HepG2 (cell line): ENCODE measurements around the gene KDM3A. TPM values are rescaled to one million over a fixed set of nuclear protein-coding genes. Genes with fewer than 3 reads are reported as not detected.

Experiments used
- ARID2 ChIP-seq: sonication (generic); formaldehyde crosslinking; IDR thresholded peaks from 2 replicates; pipeline ENCODE4 v1.8.1; 2022; ENCODE audit warnings: mild to moderate bottlenecking, missing genetic modification reagents, borderline replicate concordance
- ATF1 ChIP-seq: IDR thresholded peaks from 2 replicates; pipeline ENCODE4 v1.6.1; 2016; ENCODE audit warnings: mild to moderate bottlenecking, control low read depth
- ERF ChIP-seq: IDR thresholded peaks from 2 replicates; pipeline ENCODE4 v1.6.1; 2018; ENCODE audit warnings: missing biosample characterization, missing genetic modification reagents
- FOXK1 ChIP-seq: sonication (generic); formaldehyde crosslinking; IDR thresholded peaks from 2 replicates; pipeline ENCODE4 v1.4.0; 2020; ENCODE audit warnings: low read depth, missing genetic modification reagents, borderline replicate concordance
- HBP1 ChIP-seq: IDR thresholded peaks from 2 replicates; pipeline ENCODE4 v1.6.1; 2016; ENCODE audit warnings: low read depth, control low read depth
- HMGA1 ChIP-seq: sonication (generic); formaldehyde crosslinking; conservative IDR thresholded peaks from 2 replicates; pipeline ENCODE4 v1.4.0; 2020; ENCODE audit warnings: missing genetic modification reagents
- IRX3 ChIP-seq: sonication (generic); formaldehyde crosslinking; IDR thresholded peaks from 2 replicates; pipeline ENCODE4 v1.8.1; 2023; ENCODE audit warnings: mild to moderate bottlenecking, low read depth, missing genetic modification reagents, borderline replicate concordance
- KMT2B ChIP-seq: IDR thresholded peaks from 2 replicates; pipeline ENCODE4 v1.6.1; 2016; ENCODE audit warnings: missing genetic modification reagents, missing compliant biosample characterization
- MATR3 ChIP-seq: sonication (generic); formaldehyde crosslinking; IDR thresholded peaks from 2 replicates; pipeline ENCODE4 v1.4.0; 2020; ENCODE audit warnings: missing genetic modification reagents
- MIER2 ChIP-seq: IDR thresholded peaks from 2 replicates; pipeline ENCODE4 v1.6.1; 2016; ENCODE audit warnings: missing biosample characterization, missing genetic modification reagents
- NFE2L2 ChIP-seq: fragments of 150-350 bp; IDR thresholded peaks from 2 replicates; pipeline ENCODE4 v1.6.1; 2014; ENCODE audit warnings: low read length
- NFIC ChIP-seq: IDR thresholded peaks from 2 replicates; pipeline ENCODE4 v1.6.1; 2012; ENCODE audit warnings: mild to moderate bottlenecking, low read length, inconsistent platforms
- PCBP2 ChIP-seq: fragments of 200-400 bp; formaldehyde crosslinking; optimal IDR thresholded peaks from 2 replicates; pipeline ENCODE3; 2018; ENCODE audit warnings: low read length, low read depth; ENCODE audit not compliant: poor library complexity, severe bottlenecking
- RAD21 ChIP-seq: fragments of 450-650 bp; formaldehyde crosslinking; IDR thresholded peaks from 2 replicates; pipeline ENCODE4 v1.5.0; 2020; ENCODE audit warnings: mild to moderate bottlenecking
- RBAK ChIP-seq: sonication (generic); formaldehyde crosslinking; IDR thresholded peaks from 2 replicates; pipeline ENCODE4 v1.5.1; 2020; ENCODE audit warnings: mild to moderate bottlenecking, missing genetic modification reagents
- SMAD9 ChIP-seq: sonication (generic); formaldehyde crosslinking; IDR thresholded peaks from 2 replicates; pipeline ENCODE4 v1.5.1; 2020; ENCODE audit warnings: mild to moderate bottlenecking, missing genetic modification reagents
- SRSF1 ChIP-seq: fragments of 200-400 bp; formaldehyde crosslinking; optimal IDR thresholded peaks from 2 replicates; pipeline ENCODE3; 2017; ENCODE audit warnings: mild to moderate bottlenecking, low read depth, low read length, moderate library complexity
- U2AF2 ChIP-seq: fragments of 200-400 bp; formaldehyde crosslinking; IDR thresholded peaks from 2 replicates; pipeline ENCODE4 v1.6.1; 2017; ENCODE audit warnings: low read depth, mild to moderate bottlenecking, low read length
- ZC3H13 ChIP-seq: sonication (generic); formaldehyde crosslinking; IDR thresholded peaks from 2 replicates; pipeline ENCODE4 v1.8.1; 2023; ENCODE audit warnings: mild to moderate bottlenecking, missing genetic modification reagents, moderate library complexity
- ZKSCAN5 ChIP-seq: sonication (generic); formaldehyde crosslinking; IDR thresholded peaks from 2 replicates; pipeline ENCODE4 v1.5.1; 2020; ENCODE audit warnings: mild to moderate bottlenecking, missing genetic modification reagents
- ZNF121 ChIP-seq: sonication (generic); formaldehyde crosslinking; IDR thresholded peaks from 2 replicates; pipeline ENCODE4 v1.5.0; 2020; ENCODE audit warnings: mild to moderate bottlenecking, missing genetic modification reagents
- ZNF629 ChIP-seq: sonication (generic); formaldehyde crosslinking; conservative IDR thresholded peaks from 2 replicates; pipeline ENCODE4 v1.5.0; 2020; ENCODE audit warnings: missing genetic modification reagents
- ZNF7 ChIP-seq: IDR thresholded peaks from 2 replicates; pipeline ENCODE4 v1.6.1; 2016; ENCODE audit warnings: missing biosample characterization, missing genetic modification reagents
- polyA plus RNA-seq, 8 experiments: library from polyadenylated mRNA; depleted of rRNA in 3 of 8; stranded (reverse) in 7 of 8; unstranded in 1 of 8; fragments of >200 nt; fragmentation: Illumina TruSeq in 4 of 8; extraction: Trizol in 4 of 8; gene quantifications; 2 replicates each; pipeline versions ENCODE4 v1.2.1 to v1.2.3, GENCODE V29; 2011 to 2016; ENCODE audit warnings: low read depth in 4 of 8, missing spikeins in 1 of 8, mixed read lengths in 1 of 8; ENCODE audit not compliant: insufficient read depth in 1 of 8
- total RNA-seq, 5 experiments: library from RNA; depleted of rRNA; stranded (reverse); fragments of >200 nt; fragmentation: Illumina TruSeq; extraction: Trizol; gene quantifications; 2 replicates each; pipeline ENCODE4 v1.2.3, GENCODE V29; 2016; ENCODE audit warnings: low read depth in 1 of 5
- TF ChIP-seq, protein P1 (sequence below): sonication (generic); formaldehyde crosslinking; IDR thresholded peaks from 2 replicates; pipeline ENCODE4 v1.5.1; 2020; ENCODE audit warnings: mild to moderate bottlenecking, missing genetic modification reagents, borderline replicate concordance
- TF ChIP-seq, protein P2 (sequence below): sonication (generic); formaldehyde crosslinking; IDR thresholded peaks from 2 replicates; pipeline ENCODE4 v1.5.0; 2020; ENCODE audit warnings: missing genetic modification reagents

The KDM3A gene
- total and polyA plus RNA-seq, 2 of the 13 experiments (the other 11 are each of a cell fraction or from before 2014, with no cell fraction given) = 21.0 to 70.2 TPM

GRCh38 chr2:86440631-86441391 is at the start of gene KDM3A (continued):
- TF ChIP-seq, protein P1, sequence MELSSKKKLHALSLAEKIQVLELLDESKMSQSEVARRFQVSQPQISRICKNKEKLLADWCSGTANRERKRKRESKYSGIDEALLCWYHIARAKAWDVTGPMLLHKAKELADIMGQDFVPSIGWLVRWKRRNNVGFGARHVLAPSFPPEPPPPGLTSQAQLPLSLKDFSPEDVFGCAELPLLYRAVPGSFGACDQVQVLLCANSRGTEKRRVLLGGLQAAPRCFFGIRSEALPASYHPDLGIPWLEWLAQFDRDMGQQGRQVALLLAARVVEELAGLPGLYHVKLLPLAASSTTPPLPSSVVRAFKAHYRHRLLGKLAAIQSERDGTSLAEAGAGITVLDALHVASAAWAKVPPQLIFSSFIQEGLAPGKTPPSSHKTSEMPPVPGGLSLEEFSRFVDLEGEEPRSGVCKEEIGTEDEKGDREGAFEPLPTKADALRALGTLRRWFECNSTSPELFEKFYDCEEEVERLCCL (CRISPR knock-in tag) = peak; percentile 97
- TF ChIP-seq ZNF629 (CRISPR knock-in tag) = peak; percentile 60; the same call in 1 of the 2 replicates
- peak; percentile 75; the same call in 1 of the 2 replicates for TF ChIP-seq FOXK1
- TF ChIP-seq RAD21 = peak; percentile 46; the same call in 1 of the 2 replicates
- TF ChIP-seq ZNF7 (CRISPR knock-in tag) = peak; percentile 63; the same call in 1 of the 2 replicates
- peak; percentile 69 for TF ChIP-seq SRSF1
- TF ChIP-seq ATF1 = peak; percentile 90
- TF ChIP-seq MIER2 (CRISPR knock-in tag) = peak; percentile 76
- peak; percentile 59; the same call in 1 of the 2 replicates for TF ChIP-seq ZKSCAN5 (CRISPR knock-in tag)
- no peak for TF ChIP-seq NFE2L2
- TF ChIP-seq ERF (CRISPR knock-in tag) = peak; percentile 100
- TF ChIP-seq ARID2 = peak; percentile 97
- TF ChIP-seq RBAK (CRISPR knock-in tag) = no peak; the same call in 1 of the 2 replicates
- TF ChIP-seq ZC3H13 = peak; percentile 98
- no peak for TF ChIP-seq PCBP2
- peak; percentile 94 for TF ChIP-seq KMT2B (CRISPR knock-in tag)
- peak; percentile 87 for TF ChIP-seq NFIC
- TF ChIP-seq, protein P2, sequence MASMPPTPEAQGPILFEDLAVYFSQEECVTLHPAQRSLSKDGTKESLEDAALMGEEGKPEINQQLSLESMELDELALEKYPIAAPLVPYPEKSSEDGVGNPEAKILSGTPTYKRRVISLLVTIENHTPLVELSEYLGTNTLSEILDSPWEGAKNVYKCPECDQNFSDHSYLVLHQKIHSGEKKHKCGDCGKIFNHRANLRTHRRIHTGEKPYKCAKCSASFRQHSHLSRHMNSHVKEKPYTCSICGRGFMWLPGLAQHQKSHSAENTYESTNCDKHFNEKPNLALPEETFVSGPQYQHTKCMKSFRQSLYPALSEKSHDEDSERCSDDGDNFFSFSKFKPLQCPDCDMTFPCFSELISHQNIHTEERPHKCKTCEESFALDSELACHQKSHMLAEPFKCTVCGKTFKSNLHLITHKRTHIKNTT = no peak
- no peak for TF ChIP-seq HMGA1 (CRISPR knock-in tag)
- TF ChIP-seq MATR3 (CRISPR knock-in tag) = no peak
- TF ChIP-seq U2AF2 = peak; percentile 85; the same call in 1 of the 2 replicates
- TF ChIP-seq HBP1 = peak; percentile 84
- TF ChIP-seq ZNF121 (CRISPR knock-in tag) = peak; percentile 77
- peak; percentile 99 for TF ChIP-seq SMAD9 (CRISPR knock-in tag)
- TF ChIP-seq IRX3 = peak; percentile 99
